Measurements from ENCODE around the gene CCM2L.

- TF ChIP-seq SMC3 (IDR thresholded peaks at IDR 0.05; ENCODE audit: low read depth, low read length) (no peak), MXI1 (IDR thresholded peaks at IDR 0.05; ENCODE audit: low read depth, low read length) (no peak), CTCF (IDR thresholded peaks at IDR 0.05) (no peak), EP300 (IDR thresholded peaks at IDR 0.05; ENCODE audit: borderline replicate concordance in 1 of 2, low read depth in 1 of 2, low read length in 1 of 2) (no peak), IRF3 (IDR thresholded peaks at IDR 0.05; ENCODE audit: low read depth, low read length) (no peak), NFIC (IDR thresholded peaks at IDR 0.05; ENCODE audit: borderline replicate concordance) (no peak), RXRA (IDR thresholded peaks at IDR 0.05; ENCODE audit: borderline replicate concordance, low read depth) (no peak), POLR2AphosphoS5 (IDR thresholded peaks at IDR 0.05; ENCODE audit: low read depth, low read length) (no peak), RAD21 (IDR thresholded peaks at IDR 0.05; ENCODE audit: low read length) (no peak), ZBTB33 (IDR thresholded peaks at IDR 0.05; ENCODE audit: borderline replicate concordance, low read depth) (no peak), REST (IDR thresholded peaks at IDR 0.05; ENCODE audit: low read depth, low read length) (no peak), FOXM1 (IDR thresholded peaks at IDR 0.05; ENCODE audit: low read depth) (no peak), SIN3A (IDR thresholded peaks at IDR 0.05; ENCODE audit: borderline replicate concordance, low read depth, low read length) (no peak)
Measured at GRCh38 chr20:32050851-32051556, 40.8 kb downstream of the CCM2L start.

All from SK-N-SH (cell line).